GM23338 (cell line): Measurements from ENCODE around the gene IQUB. TPM values are rescaled to one million over a fixed set of nuclear protein-coding genes. Genes with fewer than 3 reads are reported as not detected.

Experiments used
- ATAC-seq: fragments of 200-7000 bp; cut with Tn5 transposase; 3 replicates; pipeline ENCODE4 v1.9.1; 2020
- DNase-seq: peaks from one replicate; pipeline ENCODE4 v3.0.0-alpha.2; 2015; ENCODE audit warnings: low spot score
- H2AFZ ChIP-seq: fragments of 200-600 bp; sonication (generic); 2 replicates; pipeline ENCODE4 v1.8.0; 2016; ENCODE audit warnings: antibody characterized with exemption, mild to moderate bottlenecking, moderate library complexity
- H3F3A ChIP-seq: fragments of 200-600 bp; sonication (generic); replicated peaks from 2 replicates; pipeline ENCODE4 v1.8.0; 2017; ENCODE audit warnings: antibody characterized with exemption, mixed run types, low read depth
- H3K27ac ChIP-seq: fragments of 200-600 bp; sonication (generic); 2 replicates; pipeline ENCODE4 v1.6.1; 2016; ENCODE audit warnings: low read depth
- H3K27me3 ChIP-seq: fragments of 200-600 bp; sonication (generic); 2 replicates; pipeline ENCODE4 v1.8.0; 2016; ENCODE audit warnings: mild to moderate bottlenecking, mixed run types, moderate library complexity; ENCODE audit not compliant: insufficient read depth
- H3K36me3 ChIP-seq: fragments of 200-600 bp; sonication (generic); 2 replicates; pipeline ENCODE4 v1.8.0; 2016; ENCODE audit warnings: mild to moderate bottlenecking; ENCODE audit not compliant: insufficient read depth
- H3K4me1 ChIP-seq: fragments of 200-600 bp; sonication (generic); 2 replicates; pipeline ENCODE4 v1.8.0; 2016; ENCODE audit warnings: mild to moderate bottlenecking, moderate library complexity; ENCODE audit not compliant: insufficient read depth
- H3K4me2 ChIP-seq: fragments of 200-600 bp; sonication (generic); 2 replicates; pipeline ENCODE4 v1.7.1; 2017; ENCODE audit warnings: mixed run types
- H3K4me3 ChIP-seq: fragments of 200-600 bp; sonication (generic); 2 replicates; pipeline ENCODE4 v1.6.1; 2016; ENCODE audit warnings: mixed run types
- H3K79me2 ChIP-seq: fragments of 200-600 bp; sonication (generic); replicated peaks from 2 replicates; pipeline ENCODE4 v1.8.0; 2017; ENCODE audit warnings: mild to moderate bottlenecking; ENCODE audit not compliant: insufficient read depth
- H3K9me2 ChIP-seq: fragments of 200-600 bp; sonication (generic); 2 replicates; pipeline ENCODE4 v1.8.0; 2017; ENCODE audit not compliant: insufficient read depth
- H4K20me1 ChIP-seq: fragments of 200-600 bp; sonication (generic); replicated peaks from 2 replicates; pipeline ENCODE4 v1.8.0; 2017; ENCODE audit warnings: mild to moderate bottlenecking; ENCODE audit not compliant: insufficient read depth
- H3K27ac Mint-ChIP-seq: 2 replicates; pipeline ENCODE4 v1.8.0; 2020; ENCODE audit warnings: inconsistent platforms, mild to moderate bottlenecking, moderate library complexity, mixed read lengths
- H3K27me3 Mint-ChIP-seq: 3 replicates; pipeline ENCODE4 v1.8.0; 2022; ENCODE audit warnings: low read depth, mild to moderate bottlenecking, moderate library complexity, mixed read lengths, inconsistent platforms; ENCODE audit not compliant: insufficient read depth, poor library complexity
- H3K36me3 Mint-ChIP-seq: 3 replicates; pipeline ENCODE4 v1.8.0; 2021; ENCODE audit warnings: low read depth, mild to moderate bottlenecking, inconsistent platforms, moderate library complexity, mixed read lengths
- H3K4me1 Mint-ChIP-seq: 3 replicates; pipeline ENCODE4 v1.8.0; 2020; ENCODE audit warnings: mild to moderate bottlenecking, inconsistent platforms, mixed read lengths
- H3K4me3 Mint-ChIP-seq: 3 replicates; pipeline ENCODE4 v1.8.0; 2021; ENCODE audit warnings: moderate library complexity, mild to moderate bottlenecking, inconsistent platforms, mixed read lengths
- H3K9me3 Mint-ChIP-seq: 3 replicates; pipeline ENCODE4 v1.8.0; 2020; ENCODE audit warnings: moderate library complexity, mild to moderate bottlenecking, inconsistent platforms, mixed read lengths
- CREB1 ChIP-seq: fragments of 250-450 bp; sonication (Bioruptor Pico); IDR thresholded peaks from 2 replicates; pipeline ENCODE4 v1.5.0; 2020; ENCODE audit warnings: low read depth, mild to moderate bottlenecking, moderate library complexity
- ETS1 ChIP-seq: IDR thresholded peaks from 2 replicates; pipeline ENCODE4 v1.6.1; 2016; ENCODE audit warnings: antibody characterized with exemption
- EZH2 ChIP-seq: fragments of 200-600 bp; sonication (generic); IDR thresholded peaks from one replicate; pipeline ENCODE4 v1.8.0; 2017; ENCODE audit warnings: antibody characterized with exemption, mild to moderate bottlenecking, low read depth; ENCODE audit not compliant: unreplicated experiment
- EZH2phosphoT487 ChIP-seq: fragments of 200-600 bp; sonication (generic); IDR thresholded peaks from one replicate; pipeline ENCODE4 v1.8.1; 2018; ENCODE audit warnings: antibody characterized with exemption; ENCODE audit not compliant: unreplicated experiment
- NANOG ChIP-seq: IDR thresholded peaks from 2 replicates; pipeline ENCODE4 v1.6.1; 2016; ENCODE audit warnings: antibody characterized with exemption, borderline replicate concordance
- POLR2AphosphoS5 ChIP-seq: IDR thresholded peaks from 2 replicates; pipeline ENCODE4 v1.6.1; 2016; ENCODE audit warnings: antibody characterized with exemption, low read depth
- ZNF114 ChIP-seq: fragments of 250-450 bp; sonication (Bioruptor Pico); IDR thresholded peaks from 2 replicates; pipeline ENCODE4 v1.5.0; 2020; ENCODE audit warnings: mild to moderate bottlenecking, moderate library complexity
- ZNF331 ChIP-seq: fragments of 250-450 bp; sonication (Bioruptor Pico); IDR thresholded peaks from 2 replicates; pipeline ENCODE4 v1.5.0; 2020; ENCODE audit warnings: low read depth, mild to moderate bottlenecking, moderate library complexity
- polyA plus RNA-seq: library from polyadenylated mRNA; unstranded; fragments of >200 nt; fragmentation: Nextera tagmentation; extraction: Ambion mirVana; gene quantifications from 2 replicates; pipeline ENCODE4 v1.2.1, GENCODE V29; 2016
- total RNA-seq: library from RNA; depleted of rRNA; stranded (reverse); fragments of >200 nt; shearing (Covaris generic); gene quantifications from 2 replicates; pipeline ENCODE4 v1.2.3, GENCODE V29; 2014
- TF ChIP-seq, protein P1 (sequence below): IDR thresholded peaks from one replicate; pipeline ENCODE4 v1.6.1; 2018; ENCODE audit warnings: antibody characterized with exemption; ENCODE audit not compliant: unreplicated experiment

IQUB gene
- total and polyA plus RNA-seq, 2 experiments from 2014 or later, result 0.79 to 1.1 TPM

DNA sequence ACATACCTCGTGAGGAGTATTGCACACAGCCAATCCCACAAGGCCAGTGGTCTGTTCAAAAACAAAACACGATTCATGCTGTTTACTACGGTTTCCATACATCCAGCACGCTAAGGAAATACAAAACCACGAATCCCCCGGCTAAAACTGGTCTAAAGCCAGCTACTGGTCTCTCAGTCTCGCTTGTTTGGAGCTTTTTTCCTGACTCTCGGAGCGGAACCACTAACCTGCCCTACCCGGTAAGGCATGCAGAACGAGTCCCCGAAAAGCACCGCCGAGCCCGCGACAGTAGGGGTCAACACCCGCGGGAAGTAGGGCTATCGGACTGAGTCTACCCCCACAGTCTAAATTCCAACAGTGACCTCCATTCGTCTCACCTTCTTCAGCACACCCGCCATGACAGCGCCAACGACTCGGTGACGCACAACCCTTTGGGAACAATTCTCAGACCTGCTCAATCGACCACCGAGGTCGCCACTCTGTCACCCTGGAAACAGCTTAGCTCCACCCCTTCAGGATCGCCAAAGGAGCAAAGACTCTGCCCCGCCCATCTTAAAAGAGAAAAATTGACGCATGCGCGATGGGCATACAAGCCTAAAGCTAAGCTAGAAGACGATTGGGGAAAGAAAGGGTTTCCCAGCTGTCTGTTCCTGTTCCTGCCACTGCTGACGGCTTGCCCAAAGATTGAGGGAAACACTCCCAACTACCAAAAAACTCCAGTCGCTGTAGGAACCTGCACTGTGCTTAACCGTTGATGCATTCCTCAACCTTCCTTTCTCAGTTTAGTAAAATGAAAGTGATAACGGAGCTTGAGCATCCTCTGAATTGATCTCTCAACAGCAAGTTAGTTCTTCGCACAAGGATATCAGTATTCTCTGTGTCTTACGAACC is 23.2 kb upstream of the IQUB start, which contains the start of gene NDUFA5 (continued):
- TF ChIP-seq EZH2phosphoT487, result no peak
- TF ChIP-seq ETS1, result peak; percentile 63; the same call in 1 of the 2 replicates
- TF ChIP-seq CREB1 (CRISPR knock-in tag), result peak; percentile 89
- TF ChIP-seq POLR2AphosphoS5, result peak; percentile 82
- TF ChIP-seq, protein P1, sequence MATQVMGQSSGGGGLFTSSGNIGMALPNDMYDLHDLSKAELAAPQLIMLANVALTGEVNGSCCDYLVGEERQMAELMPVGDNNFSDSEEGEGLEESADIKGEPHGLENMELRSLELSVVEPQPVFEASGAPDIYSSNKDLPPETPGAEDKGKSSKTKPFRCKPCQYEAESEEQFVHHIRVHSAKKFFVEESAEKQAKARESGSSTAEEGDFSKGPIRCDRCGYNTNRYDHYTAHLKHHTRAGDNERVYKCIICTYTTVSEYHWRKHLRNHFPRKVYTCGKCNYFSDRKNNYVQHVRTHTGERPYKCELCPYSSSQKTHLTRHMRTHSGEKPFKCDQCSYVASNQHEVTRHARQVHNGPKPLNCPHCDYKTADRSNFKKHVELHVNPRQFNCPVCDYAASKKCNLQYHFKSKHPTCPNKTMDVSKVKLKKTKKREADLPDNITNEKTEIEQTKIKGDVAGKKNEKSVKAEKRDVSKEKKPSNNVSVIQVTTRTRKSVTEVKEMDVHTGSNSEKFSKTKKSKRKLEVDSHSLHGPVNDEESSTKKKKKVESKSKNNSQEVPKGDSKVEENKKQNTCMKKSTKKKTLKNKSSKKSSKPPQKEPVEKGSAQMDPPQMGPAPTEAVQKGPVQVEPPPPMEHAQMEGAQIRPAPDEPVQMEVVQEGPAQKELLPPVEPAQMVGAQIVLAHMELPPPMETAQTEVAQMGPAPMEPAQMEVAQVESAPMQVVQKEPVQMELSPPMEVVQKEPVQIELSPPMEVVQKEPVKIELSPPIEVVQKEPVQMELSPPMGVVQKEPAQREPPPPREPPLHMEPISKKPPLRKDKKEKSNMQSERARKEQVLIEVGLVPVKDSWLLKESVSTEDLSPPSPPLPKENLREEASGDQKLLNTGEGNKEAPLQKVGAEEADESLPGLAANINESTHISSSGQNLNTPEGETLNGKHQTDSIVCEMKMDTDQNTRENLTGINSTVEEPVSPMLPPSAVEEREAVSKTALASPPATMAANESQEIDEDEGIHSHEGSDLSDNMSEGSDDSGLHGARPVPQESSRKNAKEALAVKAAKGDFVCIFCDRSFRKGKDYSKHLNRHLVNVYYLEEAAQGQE, result no peak

GRCh38 chr7:123557016-123557397 is 22.6 kb upstream of the IQUB start:
- no peaks in the 10 kb centered on the region; the same call in 1 of the 2 replicates for H4K20me1 ChIP-seq
- no peaks in the 10 kb centered on the region for H3K27me3 ChIP-seq
- no peak for DNase-seq
- peaks cover 10% of the 10 kb centered on the region; the same call in 1 of the 2 replicates for H3K4me1 ChIP-seq
- Mint-ChIP-seq H3K9me3 (no peaks in the 10 kb centered on the region), H3K4me1 (no peaks in the 10 kb centered on the region; the same call in 1 of the 3 replicates), H3K36me3 (peaks cover 16% of the 10 kb centered on the region), H3K27ac (no peak overlapping the region), H3K4me3 (no peak overlapping the region), H3K27me3 (no peaks in the 10 kb centered on the region)
- peak overlapping the region; percentile 14; the same call in 1 of the 2 replicates for H3K27ac ChIP-seq
- H3K79me2 ChIP-seq, result peaks cover 52% of the 10 kb centered on the region
- H3F3A ChIP-seq, result no peaks in the 10 kb centered on the region
- H3K4me2 ChIP-seq, result peak overlapping the region; percentile 95
- peak overlapping the region; percentile 72; the same call in 1 of the 2 replicates for H2AFZ ChIP-seq
- H3K36me3 ChIP-seq, result peaks cover 4% of the 10 kb centered on the region
- peak overlapping the region; percentile 76 for H3K4me3 ChIP-seq
- H3K9me2 ChIP-seq, result no peaks in the 10 kb centered on the region
- no peak; the same call in 2 of the 3 replicates for ATAC-seq
- TF ChIP-seq ZNF331 (CRISPR knock-in tag) (no peak), NANOG (no peak), CREB1 (CRISPR knock-in tag) (no peak), EZH2 (no peak), ZNF114 (CRISPR knock-in tag) (no peak)
- TF ChIP-seq, protein P1, result peak; percentile 25
